HL-60 (cell line): ENCODE results near the gene EIF4G3.

Experiments used
- DNase-seq, 2 experiments: peaks; one replicate each; pipeline ENCODE4 v3.0.0-alpha.2; 2010 to 2020; ENCODE audit warnings: low read depth in 1 of 2, low spot score in 1 of 2
- H3K27ac ChIP-seq: fragments of 250-450 bp; sonication (Bioruptor Pico); replicated peaks from 2 replicates; pipeline ENCODE4 v1.5.1; 2020; ENCODE audit warnings: mild to moderate bottlenecking, moderate library complexity
- H3K27me3 ChIP-seq: fragments of 250-450 bp; sonication (Bioruptor Pico); 2 replicates; pipeline ENCODE4 v1.5.1; 2021; ENCODE audit warnings: mild to moderate bottlenecking, moderate library complexity; ENCODE audit not compliant: insufficient read depth, poor library complexity, severe bottlenecking
- H3K4me3 ChIP-seq: replicated peaks from 2 replicates; pipeline ENCODE4 v1.5.1; 2011; ENCODE audit warnings: mild to moderate bottlenecking, control low read depth, low read length; ENCODE audit not compliant: insufficient read depth
- CTCF ChIP-seq: IDR thresholded peaks from one replicate; pipeline ENCODE4 v1.5.1; 2011; ENCODE audit warnings: low read length, control low read depth, inconsistent platforms; ENCODE audit not compliant: insufficient read depth
- GABPA ChIP-seq: IDR thresholded peaks from 2 replicates; pipeline ENCODE4 v1.6.1; 2012; ENCODE audit warnings: low read depth
- POLR2AphosphoS5 ChIP-seq: IDR thresholded peaks from 2 replicates; pipeline ENCODE4 v1.6.1; 2012; ENCODE audit warnings: low read depth
- REST ChIP-seq: IDR thresholded peaks from 2 replicates; pipeline ENCODE4 v1.6.1; 2012; ENCODE audit warnings: low read depth; ENCODE audit not compliant: insufficient replicate concordance
- SPI1 ChIP-seq: IDR thresholded peaks from 2 replicates; pipeline ENCODE4 v1.6.1; 2012; ENCODE audit warnings: low read depth, mild to moderate bottlenecking, borderline replicate concordance

EIF4G3 gene

GRCh38 chr1:20870718-20871117 lies 306.0 kb downstream of the EIF4G3 start:
- Histone ChIP-seq H3K27ac (no peak overlapping the region), H3K4me3 (no peak overlapping the region), H3K27me3 (no peaks in the 10 kb centered on the region)
- DNase-seq, result no peak
- TF ChIP-seq GABPA, result no peak

GRCh38 chr1:20868263-20868662 lies 308.4 kb downstream of the EIF4G3 start:
- Histone ChIP-seq H3K27ac (no peak overlapping the region), H3K4me3 (no peak overlapping the region), H3K27me3 (no peaks in the 10 kb centered on the region)
- TF ChIP-seq SPI1 (no peak), GABPA (no peak), REST (no peak), CTCF (no peak), POLR2AphosphoS5 (no peak)
- no peak for DNase-seq

DNA sequence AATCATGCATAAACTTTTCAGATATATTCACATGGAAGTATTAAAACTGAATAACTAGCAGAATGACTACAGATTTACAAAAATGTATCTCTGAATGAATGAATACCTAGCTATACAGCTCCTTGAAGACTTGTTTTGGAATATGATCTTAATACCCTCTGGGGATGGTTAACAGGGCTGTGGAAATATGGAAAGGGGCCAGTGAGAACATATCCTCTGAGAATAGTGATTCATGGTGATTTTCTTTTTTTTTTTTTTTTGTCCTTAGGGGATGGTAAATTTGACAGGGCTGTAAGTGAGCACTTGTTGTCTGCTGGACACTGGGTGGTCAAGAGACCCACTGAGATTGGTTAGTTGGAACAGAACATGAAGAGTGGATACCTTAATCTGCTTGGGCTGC lies 308.9 kb downstream of the EIF4G3 start:
- Histone ChIP-seq H3K4me3 (no peak overlapping the region), H3K27me3 (no peaks in the 10 kb centered on the region), H3K27ac (no peak overlapping the region)
- TF ChIP-seq POLR2AphosphoS5, result no peak
- no peak for TF ChIP-seq GABPA
- no peak for TF ChIP-seq CTCF
- TF ChIP-seq SPI1, result no peak
- no peak for TF ChIP-seq REST
- no peak for DNase-seq

- H3K27me3 ChIP-seq, result no peaks in the 10 kb centered on the region
- DNase-seq, result no peak
- no peak overlapping the region for H3K27ac ChIP-seq
- TF ChIP-seq SPI1 (no peak), GABPA (no peak), CTCF (no peak), POLR2AphosphoS5 (no peak), REST (no peak)
- no peak overlapping the region for H3K4me3 ChIP-seq
Observed at GRCh38 chr1:20867062-20867461, 309.6 kb downstream of the EIF4G3 start.
